GM21367 (cell line): ENCODE results near the gene FZR1.
"Not testable (repeated sequence)": the region's sequence is repeated elsewhere in the genome, so short reads cannot be mapped to it uniquely, and the experiment has no call there.

Source experiments
- ATAC-seq: cut with Tn5 transposase; IDR thresholded peaks from one replicate; pipeline ENCODE4 v1.9.1; 2021; ENCODE audit not compliant: unreplicated experiment

Gene FZR1

GRCh38 chr19:3528539-3529211 is 22.6 kb downstream of the FZR1 start:
- no peak for ATAC-seq

- ATAC-seq: not testable (repeated sequence)
Observed at GRCh38 chr19:3529299-3529698, 23.2 kb downstream of the FZR1 start.

- ATAC-seq: no peak
Observed at GRCh38 chr19:3530389-3530788, 24.3 kb downstream of the FZR1 start.

GRCh38 chr19:3531716-3532115 is 25.6 kb downstream of the FZR1 start:
- ATAC-seq: no peak

GRCh38 chr19:3532154-3532786 is 26.2 kb downstream of the FZR1 start:
- ATAC-seq: no peak

- ATAC-seq: no peak
Observed at GRCh38 chr19:3533033-3533432, 26.9 kb downstream of the FZR1 start.

GRCh38 chr19:3533563-3534216 is 27.6 kb downstream of the FZR1 start:
- ATAC-seq: no peak

- ATAC-seq: no peak
Observed at GRCh38 chr19:3534375-3535234, 28.5 kb downstream of the FZR1 start.

GRCh38 chr19:3535235-3535535 is 29.1 kb downstream of the FZR1 start:
- ATAC-seq: no peak

- ATAC-seq: no peak
Observed at GRCh38 chr19:3535563-3535965, 29.5 kb downstream of the FZR1 start.

- ATAC-seq: no peak
Observed at GRCh38 chr19:3535981-3536380, 29.9 kb downstream of the FZR1 start.

- no peak for ATAC-seq
Observed at GRCh38 chr19:3536429-3537100, 30.5 kb downstream of the FZR1 start.

- no peak for ATAC-seq
Observed at GRCh38 chr19:3537101-3537437, 31.0 kb downstream of the FZR1 start.

GRCh38 chr19:3537438-3538240 is 31.5 kb downstream of the FZR1 start:
- ATAC-seq: no peak

- no peak for ATAC-seq
Observed at GRCh38 chr19:3538258-3538929, 32.3 kb downstream of the FZR1 start.

GRCh38 chr19:3538965-3539755 is 33.0 kb downstream of the FZR1 start, which contains the start of gene TEKTIP1:
TSS of gene TEKTIP1 (plus strand) at chr19:3539174. CDS start at chr19:3539178, 4 bp downstream.
- ATAC-seq: no peak

- no peak for ATAC-seq
Observed at GRCh38 chr19:3539756-3540118, 33.6 kb downstream of the FZR1 start.

GRCh38 chr19:3543150-3544057 is 37.3 kb downstream of the FZR1 start:
- no peak for ATAC-seq
